H4 (cell line): Measurements from ENCODE around the gene GALK1. TPM values are rescaled to one million over a fixed set of nuclear protein-coding genes. Genes with fewer than 3 reads are reported as not detected.
A peak's percentile ranks its signal among the peaks of the same experiment; 100 is the strongest.
"Not testable (repeated sequence)": the region's sequence is repeated elsewhere in the genome, so short reads cannot be mapped to it uniquely, and the experiment has no call there.

Source experiments
- DNase-seq: peaks from one replicate; pipeline ENCODE4 v3.0.0-alpha.2; 2015; ENCODE audit warnings: low spot score
- total RNA-seq: library from RNA; depleted of rRNA; stranded (reverse); fragments of >200 nt; shearing (Covaris generic); gene quantifications from 2 replicates; pipeline ENCODE4 v1.2.3, GENCODE V29; 2014; rRNA removed

Gene GALK1
- total RNA-seq = 46.3 and 51.7 TPM in 2 replicates

GRCh38 chr17:75764711-75765421 is at the start of gene GALK1:
TSS of gene GALK1 (minus strand) at chr17:75765192. CDS start at chr17:75765136, 56 bp downstream.
- DNase-seq = no peak

GRCh38 chr17:75814021-75814395 is 49.0 kb upstream of the GALK1 start:
- no peak for DNase-seq

- no peak for DNase-seq
Measured at GRCh38 chr17:75813081-75814020, 48.4 kb upstream of the GALK1 start.

- DNase-seq = no peak
Measured at GRCh38 chr17:75812096-75813013, 47.4 kb upstream of the GALK1 start.

GRCh38 chr17:75811174-75811573 is 46.2 kb upstream of the GALK1 start:
- DNase-seq = no peak

- not testable (repeated sequence) for DNase-seq
Measured at GRCh38 chr17:75810756-75811155, 45.8 kb upstream of the GALK1 start.

- DNase-seq = no peak
Measured at GRCh38 chr17:75810216-75810615, 45.2 kb upstream of the GALK1 start.

- no peak for DNase-seq
Measured at GRCh38 chr17:75809631-75810111, 44.7 kb upstream of the GALK1 start.

- no peak for DNase-seq
Measured at GRCh38 chr17:75808905-75809621, 44.1 kb upstream of the GALK1 start.

- no peak for DNase-seq
Measured at GRCh38 chr17:75808549-75808904, 43.5 kb upstream of the GALK1 start.

GRCh38 chr17:75807861-75808260 is 42.9 kb upstream of the GALK1 start:
- no peak for DNase-seq

GRCh38 chr17:75806822-75807500 is 42.0 kb upstream of the GALK1 start:
- DNase-seq = no peak

GRCh38 chr17:75803883-75804282 is 38.9 kb upstream of the GALK1 start:
- DNase-seq = no peak

GRCh38 chr17:75799402-75799801 is 34.4 kb upstream of the GALK1 start:
- no peak for DNase-seq

GRCh38 chr17:75795820-75796607 is 31.0 kb upstream of the GALK1 start:
- no peak for DNase-seq

- no peak for DNase-seq
Measured at GRCh38 chr17:75793460-75793859, 28.5 kb upstream of the GALK1 start.

GRCh38 chr17:75791254-75791653 is 26.3 kb upstream of the GALK1 start:
- DNase-seq = no peak

GRCh38 chr17:75785016-75785890 is 20.3 kb upstream of the GALK1 start:
- DNase-seq = peak; percentile 92
